ENCODE measurements around the gene SCRN2. TPM values are rescaled to one million over a fixed set of nuclear protein-coding genes. Genes with fewer than 3 reads are reported as not detected.

The SCRN2 gene
- total and polyA plus RNA-seq, 2 of the 13 experiments (the other 11 are each of a cell fraction or from before 2014, with no cell fraction given), result 21.7 to 29.5 TPM

DNA sequence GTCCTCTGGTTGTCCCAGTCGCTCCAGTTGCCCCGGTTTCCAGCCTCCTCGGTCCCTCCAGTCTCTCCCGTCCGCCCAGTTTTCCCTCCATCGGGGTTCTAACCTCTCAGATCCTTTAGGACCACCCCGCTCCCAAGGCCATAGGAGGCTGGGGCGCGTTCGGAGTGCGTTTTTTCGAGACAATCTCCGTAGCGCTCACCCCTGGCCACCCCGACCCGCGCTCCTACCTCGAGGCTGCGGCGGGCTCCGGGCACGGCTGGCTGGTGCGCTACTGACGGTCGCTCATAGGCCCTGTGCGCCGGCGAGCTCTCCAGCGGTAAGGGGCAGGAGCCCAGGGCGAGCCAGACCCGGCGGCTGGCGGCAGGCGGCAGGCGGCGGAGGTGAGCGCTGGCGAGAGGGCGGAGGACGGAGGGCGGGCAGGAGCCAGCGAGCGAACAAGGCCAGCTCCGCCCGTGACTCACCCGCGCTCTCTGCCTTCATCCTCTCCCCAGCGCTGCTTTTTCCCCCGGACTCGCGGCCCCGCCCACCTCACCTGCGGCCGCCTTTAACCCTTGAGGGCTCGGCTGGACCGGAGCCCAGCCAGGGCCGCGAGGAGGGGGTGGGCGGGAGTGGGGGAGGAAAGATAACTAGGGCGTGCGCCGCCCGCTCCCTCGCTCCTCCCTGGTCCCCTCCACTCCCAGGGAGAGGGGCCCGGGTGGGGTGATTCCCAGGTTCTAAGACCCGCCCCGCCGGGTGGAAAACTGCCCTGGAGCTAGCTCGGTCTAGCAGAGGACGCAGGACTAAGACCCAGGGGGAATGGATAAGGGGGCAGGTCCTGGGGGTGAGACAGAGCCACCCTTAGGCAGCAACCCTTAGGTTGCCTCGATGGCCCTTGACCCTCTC is 9.9 kb upstream of the SCRN2 start, which contains the start of gene SP6 (continued):
- TF ChIP-seq, protein P1, sequence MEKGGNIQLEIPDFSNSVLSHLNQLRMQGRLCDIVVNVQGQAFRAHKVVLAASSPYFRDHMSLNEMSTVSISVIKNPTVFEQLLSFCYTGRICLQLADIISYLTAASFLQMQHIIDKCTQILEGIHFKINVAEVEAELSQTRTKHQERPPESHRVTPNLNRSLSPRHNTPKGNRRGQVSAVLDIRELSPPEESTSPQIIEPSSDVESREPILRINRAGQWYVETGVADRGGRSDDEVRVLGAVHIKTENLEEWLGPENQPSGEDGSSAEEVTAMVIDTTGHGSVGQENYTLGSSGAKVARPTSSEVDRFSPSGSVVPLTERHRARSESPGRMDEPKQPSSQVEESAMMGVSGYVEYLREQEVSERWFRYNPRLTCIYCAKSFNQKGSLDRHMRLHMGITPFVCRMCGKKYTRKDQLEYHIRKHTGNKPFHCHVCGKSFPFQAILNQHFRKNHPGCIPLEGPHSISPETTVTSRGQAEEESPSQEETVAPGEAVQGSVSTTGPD (CRISPR knock-in tag; IDR thresholded peaks at IDR 0.05), result no peak
- TF ChIP-seq NPAS2 (CRISPR knock-in tag; IDR thresholded peaks at IDR 0.05; ENCODE audit: borderline replicate concordance) (no peak), KDM5B (CRISPR knock-in tag; IDR thresholded peaks at IDR 0.05; ENCODE audit: borderline replicate concordance) (peak; percentile 90; the same call in 1 of the 2 replicates), MAZ (IDR thresholded peaks at IDR 0.05; ENCODE audit: borderline replicate concordance, low read depth, low read length) (no peak; the same call in 1 of the 2 replicates), MAZ (CRISPR knock-in tag; IDR thresholded peaks at IDR 0.05; ENCODE audit: low read depth) (peak; percentile 81), MYNN (CRISPR knock-in tag; IDR thresholded peaks at IDR 0.05; ENCODE audit: low read depth) (no peak), FLYWCH1 (CRISPR knock-in tag; IDR thresholded peaks at IDR 0.05) (no peak), ZNF12 (CRISPR knock-in tag; IDR thresholded peaks at IDR 0.05) (peak; percentile 34; the same call in 1 of the 2 replicates), IRX3 (CRISPR knock-in tag; IDR thresholded peaks at IDR 0.05; ENCODE audit: borderline replicate concordance, low read depth) (no peak), CHD4 (IDR thresholded peaks at IDR 0.05; ENCODE audit: borderline replicate concordance, low read length) (no peak), NCOA5 (CRISPR knock-in tag; IDR thresholded peaks at IDR 0.05) (no peak), ZNF572 (CRISPR knock-in tag; IDR thresholded peaks at IDR 0.05) (no peak), ZNF747 (CRISPR knock-in tag; IDR thresholded peaks at IDR 0.05; ENCODE audit: borderline replicate concordance) (0 out of 2 replicates have a peak, but pooled peaks have one; percentile 48), TRIM22 (IDR thresholded peaks at IDR 0.05) (no peak), HDAC2 (CRISPR knock-in tag; IDR thresholded peaks at IDR 0.05) (peak; percentile 27), MIXL1 (CRISPR knock-in tag; IDR thresholded peaks at IDR 0.05) (no peak), ZFP36 (IDR thresholded peaks at IDR 0.05; ENCODE audit: borderline replicate concordance, low read depth, low read length, partially characterized antibody) (no peak), MZF1 (CRISPR knock-in tag; IDR thresholded peaks at IDR 0.05; ENCODE audit: borderline replicate concordance) (no peak), TBX2 (CRISPR knock-in tag; IDR thresholded peaks at IDR 0.05; ENCODE audit: borderline replicate concordance) (peak; percentile 75), PAWR (CRISPR knock-in tag; IDR thresholded peaks at IDR 0.05; ENCODE audit: borderline replicate concordance) (peak; percentile 44; the same call in 1 of the 2 replicates), ZNF781 (CRISPR knock-in tag; IDR thresholded peaks at IDR 0.05; ENCODE audit: borderline replicate concordance, not compliant biosample characterization) (no peak)
- TF ChIP-seq, protein P2, sequence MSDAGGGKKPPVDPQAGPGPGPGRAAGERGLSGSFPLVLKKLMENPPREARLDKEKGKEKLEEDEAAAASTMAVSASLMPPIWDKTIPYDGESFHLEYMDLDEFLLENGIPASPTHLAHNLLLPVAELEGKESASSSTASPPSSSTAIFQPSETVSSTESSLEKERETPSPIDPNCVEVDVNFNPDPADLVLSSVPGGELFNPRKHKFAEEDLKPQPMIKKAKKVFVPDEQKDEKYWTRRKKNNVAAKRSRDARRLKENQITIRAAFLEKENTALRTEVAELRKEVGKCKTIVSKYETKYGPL (CRISPR knock-in tag; IDR thresholded peaks at IDR 0.05), result no peak
- TF ChIP-seq, protein P3, sequence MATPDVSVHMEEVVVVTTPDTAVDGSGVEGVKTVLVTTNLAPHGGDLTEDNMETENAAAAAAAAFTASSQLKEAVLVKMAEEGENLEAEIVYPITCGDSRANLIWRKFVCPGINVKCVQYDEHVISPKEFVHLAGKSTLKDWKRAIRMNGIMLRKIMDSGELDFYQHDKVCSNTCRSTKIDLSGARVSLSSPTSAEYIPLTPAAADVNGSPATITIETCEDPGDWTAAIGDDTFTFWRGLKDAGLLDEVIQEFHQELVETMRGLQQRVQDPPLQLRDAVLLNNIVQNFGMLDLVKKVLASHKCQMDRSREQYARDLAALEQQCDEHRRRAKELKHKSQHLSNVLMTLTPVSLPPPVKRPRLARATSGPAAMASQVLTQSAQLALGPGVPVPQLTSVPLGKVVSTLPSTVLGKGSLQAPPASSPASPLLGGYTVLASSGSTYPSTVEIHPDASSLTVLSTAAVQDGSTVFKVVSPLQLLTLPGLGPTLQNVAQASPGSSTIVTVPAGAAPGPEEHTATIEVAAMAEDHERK (CRISPR knock-in tag; IDR thresholded peaks at IDR 0.05; ENCODE audit: low read depth), result no peak
- TF ChIP-seq, protein P4, sequence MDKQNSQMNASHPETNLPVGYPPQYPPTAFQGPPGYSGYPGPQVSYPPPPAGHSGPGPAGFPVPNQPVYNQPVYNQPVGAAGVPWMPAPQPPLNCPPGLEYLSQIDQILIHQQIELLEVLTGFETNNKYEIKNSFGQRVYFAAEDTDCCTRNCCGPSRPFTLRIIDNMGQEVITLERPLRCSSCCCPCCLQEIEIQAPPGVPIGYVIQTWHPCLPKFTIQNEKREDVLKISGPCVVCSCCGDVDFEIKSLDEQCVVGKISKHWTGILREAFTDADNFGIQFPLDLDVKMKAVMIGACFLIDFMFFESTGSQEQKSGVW (CRISPR knock-in tag; IDR thresholded peaks at IDR 0.05; ENCODE audit: borderline replicate concordance), result no peak

All from HepG2 (cell line).